Activated naive CD8-positive, alpha-beta T cell treated with anti-CD3 and anti-CD28 coated beads, Interleukin-2, amount 10 ng/mL, durations not matched to agents 7 days and 5 days (primary cell): ENCODE data around the gene OR56B4. TPM values are rescaled to one million over a fixed set of nuclear protein-coding genes. Genes with fewer than 3 reads are reported as not detected.

Source experiments
- total RNA-seq, 2 experiments: library from RNA; stranded (reverse); gene quantifications; one replicate each; pipeline ENCODE4 v1.2.3, GENCODE V29; 2021

OR56B4 gene
- total RNA-seq, 2 experiments from 2014 or later, result not detected

Other genes starting within 250 kb of the OR56B4 start
- gene OR52E8, start 250.0 kb upstream of the OR56B4 start, total RNA-seq, result not detected
- not detected for gene OR52E4, start 227.1 kb upstream of the OR56B4 start, total RNA-seq
- gene OR52E5, start 214.5 kb upstream of the OR56B4 start, total RNA-seq, result not detected
- not detected for gene OR56A3, start 165.4 kb upstream of the OR56B4 start, total RNA-seq
- gene OR56A5, start 139.2 kb upstream of the OR56B4 start, total RNA-seq, result not detected
- not detected for gene OR52L1, start 120.7 kb upstream of the OR56B4 start, total RNA-seq
- gene OR56A4, start 100.7 kb upstream of the OR56B4 start, total RNA-seq, result not detected
- not detected for gene OR56A1, start 76.9 kb upstream of the OR56B4 start, total RNA-seq
- not detected for gene OR52B2, start 62.6 kb downstream of the OR56B4 start, total RNA-seq
- not detected for gene OR52W1, start 91.5 kb downstream of the OR56B4 start, total RNA-seq
- not detected for gene C11orf42, start 97.9 kb downstream of the OR56B4 start, total RNA-seq
- 10 to 100 TPM; 33.3 to 34.9 TPM for gene FHIP1B, start 127.0 kb downstream of the OR56B4 start, total RNA-seq
- under 1 TPM; 0.20 to 0.22 TPM for gene CNGA4, start 131.4 kb downstream of the OR56B4 start, total RNA-seq
- gene CCKBR, start 152.2 kb downstream of the OR56B4 start, total RNA-seq, result not detected
- gene CAVIN3, start 212.8 kb downstream of the OR56B4 start, total RNA-seq, result 1 to 10 TPM; 1.4 to 1.6 TPM